Measurements from ENCODE around the gene TPSAB1.

TPSAB1 gene

DNA sequence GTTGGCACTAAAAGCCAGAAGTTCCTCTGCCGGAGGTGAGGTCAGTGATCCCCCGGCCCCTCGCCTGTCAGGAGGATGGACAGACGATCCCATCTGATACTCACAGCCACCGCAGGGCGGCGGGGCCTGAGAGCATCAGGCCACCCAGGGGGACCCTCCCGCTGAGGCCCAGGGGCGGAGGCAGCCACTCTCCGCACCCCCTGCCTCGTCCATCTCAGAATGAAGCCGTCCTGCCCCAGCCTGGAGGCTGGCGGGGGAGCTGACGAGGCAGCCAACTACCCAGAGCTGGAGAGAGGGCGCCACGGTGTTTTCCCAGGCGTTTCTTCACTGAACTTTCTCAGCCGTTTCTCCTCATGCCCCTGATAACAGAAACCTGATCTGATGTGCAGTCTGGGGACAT, 38.0 kb downstream of the TPSAB1 start:
- Histone ChIP-seq H3K27ac (replicated peaks) (no peak overlapping the region), H3K4me3 (replicated peaks; ENCODE audit: insufficient read depth, low read length) (no peak overlapping the region), H3K27me3 (ENCODE audit: insufficient read depth, poor library complexity, severe bottlenecking) (peaks cover 11% of the 10 kb centered on the region)
- TF ChIP-seq SPI1 (IDR thresholded peaks at IDR 0.05; ENCODE audit: borderline replicate concordance, low read depth) (no peak), GABPA (IDR thresholded peaks at IDR 0.05; ENCODE audit: low read depth) (no peak), POLR2AphosphoS5 (IDR thresholded peaks at IDR 0.05; ENCODE audit: low read depth) (no peak)
- TF ChIP-seq, protein P1, sequence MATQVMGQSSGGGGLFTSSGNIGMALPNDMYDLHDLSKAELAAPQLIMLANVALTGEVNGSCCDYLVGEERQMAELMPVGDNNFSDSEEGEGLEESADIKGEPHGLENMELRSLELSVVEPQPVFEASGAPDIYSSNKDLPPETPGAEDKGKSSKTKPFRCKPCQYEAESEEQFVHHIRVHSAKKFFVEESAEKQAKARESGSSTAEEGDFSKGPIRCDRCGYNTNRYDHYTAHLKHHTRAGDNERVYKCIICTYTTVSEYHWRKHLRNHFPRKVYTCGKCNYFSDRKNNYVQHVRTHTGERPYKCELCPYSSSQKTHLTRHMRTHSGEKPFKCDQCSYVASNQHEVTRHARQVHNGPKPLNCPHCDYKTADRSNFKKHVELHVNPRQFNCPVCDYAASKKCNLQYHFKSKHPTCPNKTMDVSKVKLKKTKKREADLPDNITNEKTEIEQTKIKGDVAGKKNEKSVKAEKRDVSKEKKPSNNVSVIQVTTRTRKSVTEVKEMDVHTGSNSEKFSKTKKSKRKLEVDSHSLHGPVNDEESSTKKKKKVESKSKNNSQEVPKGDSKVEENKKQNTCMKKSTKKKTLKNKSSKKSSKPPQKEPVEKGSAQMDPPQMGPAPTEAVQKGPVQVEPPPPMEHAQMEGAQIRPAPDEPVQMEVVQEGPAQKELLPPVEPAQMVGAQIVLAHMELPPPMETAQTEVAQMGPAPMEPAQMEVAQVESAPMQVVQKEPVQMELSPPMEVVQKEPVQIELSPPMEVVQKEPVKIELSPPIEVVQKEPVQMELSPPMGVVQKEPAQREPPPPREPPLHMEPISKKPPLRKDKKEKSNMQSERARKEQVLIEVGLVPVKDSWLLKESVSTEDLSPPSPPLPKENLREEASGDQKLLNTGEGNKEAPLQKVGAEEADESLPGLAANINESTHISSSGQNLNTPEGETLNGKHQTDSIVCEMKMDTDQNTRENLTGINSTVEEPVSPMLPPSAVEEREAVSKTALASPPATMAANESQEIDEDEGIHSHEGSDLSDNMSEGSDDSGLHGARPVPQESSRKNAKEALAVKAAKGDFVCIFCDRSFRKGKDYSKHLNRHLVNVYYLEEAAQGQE (IDR thresholded peaks at IDR 0.05; ENCODE audit: insufficient replicate concordance, low read depth), result no peak
- TF ChIP-seq, protein P2, sequence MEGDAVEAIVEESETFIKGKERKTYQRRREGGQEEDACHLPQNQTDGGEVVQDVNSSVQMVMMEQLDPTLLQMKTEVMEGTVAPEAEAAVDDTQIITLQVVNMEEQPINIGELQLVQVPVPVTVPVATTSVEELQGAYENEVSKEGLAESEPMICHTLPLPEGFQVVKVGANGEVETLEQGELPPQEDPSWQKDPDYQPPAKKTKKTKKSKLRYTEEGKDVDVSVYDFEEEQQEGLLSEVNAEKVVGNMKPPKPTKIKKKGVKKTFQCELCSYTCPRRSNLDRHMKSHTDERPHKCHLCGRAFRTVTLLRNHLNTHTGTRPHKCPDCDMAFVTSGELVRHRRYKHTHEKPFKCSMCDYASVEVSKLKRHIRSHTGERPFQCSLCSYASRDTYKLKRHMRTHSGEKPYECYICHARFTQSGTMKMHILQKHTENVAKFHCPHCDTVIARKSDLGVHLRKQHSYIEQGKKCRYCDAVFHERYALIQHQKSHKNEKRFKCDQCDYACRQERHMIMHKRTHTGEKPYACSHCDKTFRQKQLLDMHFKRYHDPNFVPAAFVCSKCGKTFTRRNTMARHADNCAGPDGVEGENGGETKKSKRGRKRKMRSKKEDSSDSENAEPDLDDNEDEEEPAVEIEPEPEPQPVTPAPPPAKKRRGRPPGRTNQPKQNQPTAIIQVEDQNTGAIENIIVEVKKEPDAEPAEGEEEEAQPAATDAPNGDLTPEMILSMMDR (IDR thresholded peaks at IDR 0.05; ENCODE audit: insufficient read depth, low read length), result no peak
- DNase-seq (ENCODE audit: low read depth in 1 of 2, low spot score in 1 of 2), result no peak

DNA sequence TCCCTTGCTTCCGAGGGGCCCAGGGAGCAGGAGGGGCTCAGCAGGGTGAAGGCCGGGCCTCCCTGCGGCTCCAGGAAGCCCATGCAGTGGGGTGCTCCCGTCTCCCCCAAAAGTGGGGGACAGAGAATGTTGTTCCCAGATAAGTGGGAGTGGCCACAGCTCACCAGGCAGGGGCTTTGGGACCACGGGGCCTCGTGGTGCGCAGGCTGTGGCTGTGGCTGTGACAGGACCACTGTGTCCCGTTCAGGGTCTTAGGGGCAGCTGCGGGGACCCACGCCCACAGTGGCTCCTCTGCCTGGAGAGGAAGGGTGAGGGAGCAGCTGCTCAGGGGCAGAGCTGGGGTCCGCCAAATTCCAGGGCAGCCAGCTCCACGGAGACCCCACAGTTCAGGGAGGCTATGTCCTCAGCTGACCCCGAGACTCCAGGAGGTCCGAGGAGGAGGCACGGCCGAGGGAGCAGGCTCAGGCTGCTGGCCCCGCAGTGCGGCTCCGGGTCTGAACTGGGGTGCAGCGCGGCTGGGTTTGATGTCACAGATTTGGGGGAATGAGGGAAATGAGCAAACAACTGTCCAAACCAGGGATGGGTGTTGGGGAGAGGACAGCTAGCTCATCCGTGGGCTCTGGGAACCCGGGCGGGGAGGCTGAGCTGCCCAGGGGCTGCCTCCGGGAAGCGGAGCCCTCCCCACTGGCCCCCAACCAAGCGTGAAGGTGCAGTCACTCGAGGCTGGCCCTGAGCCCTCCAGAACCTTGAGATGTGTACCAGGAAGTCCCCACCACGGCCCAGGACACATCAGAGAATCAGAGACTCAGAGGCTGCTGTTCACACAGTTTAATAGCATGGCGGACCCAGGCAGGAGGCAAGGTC, 38.8 kb downstream of the TPSAB1 start:
- TF ChIP-seq POLR2AphosphoS5 (IDR thresholded peaks at IDR 0.05; ENCODE audit: low read depth), result no peak
- TF ChIP-seq, protein P1 (IDR thresholded peaks at IDR 0.05; ENCODE audit: insufficient replicate concordance, low read depth), result no peak
- TF ChIP-seq GABPA (IDR thresholded peaks at IDR 0.05; ENCODE audit: low read depth), result no peak
- no peak for TF ChIP-seq SPI1 (IDR thresholded peaks at IDR 0.05; ENCODE audit: borderline replicate concordance, low read depth)
- TF ChIP-seq, protein P2 (IDR thresholded peaks at IDR 0.05; ENCODE audit: insufficient read depth, low read length), result no peak
- peaks cover 14% of the 10 kb centered on the region for H3K27me3 ChIP-seq (ENCODE audit: insufficient read depth, poor library complexity, severe bottlenecking)
- no peak overlapping the region for H3K4me3 ChIP-seq (replicated peaks; ENCODE audit: insufficient read depth, low read length)
- DNase-seq (ENCODE audit: low read depth in 1 of 2, low spot score in 1 of 2), result no peak
- no peak overlapping the region for H3K27ac ChIP-seq (replicated peaks)

DNA sequence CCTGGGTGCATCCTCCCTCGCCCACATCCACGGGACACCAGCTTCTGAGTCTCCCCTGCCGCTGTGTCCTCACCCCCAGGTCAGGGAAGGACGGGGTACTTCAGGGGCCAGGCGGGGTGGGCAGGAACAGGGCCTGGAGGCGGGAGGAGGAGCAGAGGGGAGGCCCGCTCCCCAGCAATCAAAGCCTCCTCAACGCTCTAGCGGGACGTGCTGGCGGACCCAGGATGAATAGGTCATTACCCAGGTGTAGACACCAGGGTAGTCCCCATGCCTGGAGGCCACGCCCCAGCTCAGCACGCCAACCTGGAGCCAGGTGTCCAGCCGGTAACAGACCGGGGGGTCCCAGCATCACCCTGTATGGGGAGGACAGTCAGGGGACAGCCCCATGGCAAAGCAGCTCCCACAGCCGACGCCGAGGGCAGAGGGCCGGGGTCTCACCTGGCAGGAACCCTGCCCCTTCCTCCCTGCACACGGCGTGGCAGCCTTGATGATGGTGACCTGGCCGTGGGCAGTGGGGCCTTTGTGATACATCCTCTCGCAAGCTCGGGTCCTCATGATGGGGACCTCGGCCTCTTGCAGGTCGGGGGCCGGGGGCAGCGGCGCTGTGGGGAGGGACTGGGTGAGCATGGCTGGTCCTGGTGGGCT, 39.6 kb downstream of the TPSAB1 start:
- no peak overlapping the region for H3K27ac ChIP-seq (replicated peaks)
- peaks cover 14% of the 10 kb centered on the region for H3K27me3 ChIP-seq (ENCODE audit: insufficient read depth, poor library complexity, severe bottlenecking)
- TF ChIP-seq, protein P1 (IDR thresholded peaks at IDR 0.05; ENCODE audit: insufficient replicate concordance, low read depth), result no peak
- TF ChIP-seq SPI1 (IDR thresholded peaks at IDR 0.05; ENCODE audit: borderline replicate concordance, low read depth), result no peak
- DNase-seq (ENCODE audit: low read depth in 1 of 2, low spot score in 1 of 2), result no peak
- no peak overlapping the region for H3K4me3 ChIP-seq (replicated peaks; ENCODE audit: insufficient read depth, low read length)

Measured in HL-60 (cell line).